ENCODE measurements around the gene KTI12.
"Not testable (repeated sequence)": the region's sequence is repeated elsewhere in the genome, so short reads cannot be mapped to it uniquely, and the experiment has no call there.

The KTI12 gene

DNA sequence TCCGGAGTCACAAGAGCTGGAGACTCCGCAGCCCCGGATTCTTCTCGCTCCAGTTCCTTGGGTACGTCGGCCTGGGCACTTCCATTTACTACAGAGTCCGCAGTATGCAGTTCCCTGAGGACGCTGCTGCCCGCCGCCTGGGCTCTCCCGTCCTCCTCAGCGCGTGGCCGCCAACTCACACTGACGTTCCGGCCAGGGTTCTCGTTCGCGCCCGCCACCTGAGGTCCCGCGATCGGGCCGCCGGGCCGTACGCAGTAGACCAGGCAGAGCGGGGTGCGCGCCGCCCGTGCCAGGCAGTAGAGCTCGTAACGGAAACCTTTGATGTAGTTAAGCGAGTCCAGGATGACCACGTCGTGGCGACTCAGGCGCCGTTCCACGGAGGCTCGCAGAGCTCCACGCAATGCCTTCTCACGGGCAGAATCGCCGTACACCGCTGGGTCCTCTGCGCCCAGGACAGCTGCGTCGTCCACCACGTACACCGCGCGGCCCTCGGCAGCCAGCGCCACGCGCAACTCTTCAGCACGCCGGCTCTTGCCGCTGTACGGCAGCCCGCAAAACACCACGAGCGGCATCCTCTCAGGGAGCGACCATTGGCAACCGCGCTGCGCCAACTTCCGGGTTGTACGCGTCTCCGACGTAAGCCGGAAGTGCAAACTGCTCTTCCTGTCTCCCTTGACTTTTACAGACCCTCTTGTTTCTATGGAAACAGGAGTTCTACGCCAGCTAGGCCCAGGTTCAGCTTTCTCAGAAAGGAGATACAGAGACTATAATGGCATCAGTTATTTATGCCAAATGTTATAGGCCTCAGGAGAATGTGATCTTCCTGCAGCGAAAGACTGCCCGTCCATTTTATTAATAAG, at the start of gene KTI12:
Gene KTI12, minus strand, starts transcription at position 621 of the 860 bp plus-strand sequence. Its CDS starts 49 bp downstream, at position 572.
- DNase-seq (ENCODE audit: low spot score), result peak; percentile 90

GRCh38 chr1:52080014-52080415, 46.4 kb upstream of the KTI12 start:
- no peak for DNase-seq (ENCODE audit: low spot score)

- DNase-seq (ENCODE audit: low spot score), result not testable (repeated sequence)
Observed at GRCh38 chr1:52077277-52077676, 43.7 kb upstream of the KTI12 start.

- DNase-seq (ENCODE audit: low spot score), result no peak
Observed at GRCh38 chr1:52072291-52072690, 38.7 kb upstream of the KTI12 start.

- DNase-seq (ENCODE audit: low spot score), result no peak
Observed at GRCh38 chr1:52070704-52071103, 37.1 kb upstream of the KTI12 start.

DNA sequence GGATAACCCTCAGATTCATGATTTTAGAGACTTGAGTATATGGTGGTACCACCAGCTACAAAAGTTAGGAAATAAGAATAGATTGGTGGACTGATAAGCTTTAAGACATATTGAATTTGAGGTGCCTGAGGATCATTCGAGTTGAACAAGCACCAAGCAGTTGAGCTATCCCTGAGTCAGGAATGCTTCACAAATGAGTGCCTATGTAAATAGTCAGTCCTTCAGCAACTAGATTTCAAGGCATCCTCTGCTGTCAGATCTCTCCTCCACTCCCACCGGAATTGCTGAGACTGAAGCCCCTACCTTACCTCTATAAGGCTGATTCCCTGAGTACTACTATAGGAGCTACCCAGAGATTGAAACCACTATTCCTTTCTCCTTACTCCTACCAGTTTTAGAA, 29.6 kb upstream of the KTI12 start:
- DNase-seq (ENCODE audit: low spot score), result no peak

- no peak for DNase-seq (ENCODE audit: low spot score)
Observed at GRCh38 chr1:52060822-52061221, 27.2 kb upstream of the KTI12 start.

- no peak for DNase-seq (ENCODE audit: low spot score)
Observed at GRCh38 chr1:52059888-52060287, 26.3 kb upstream of the KTI12 start.

DNA sequence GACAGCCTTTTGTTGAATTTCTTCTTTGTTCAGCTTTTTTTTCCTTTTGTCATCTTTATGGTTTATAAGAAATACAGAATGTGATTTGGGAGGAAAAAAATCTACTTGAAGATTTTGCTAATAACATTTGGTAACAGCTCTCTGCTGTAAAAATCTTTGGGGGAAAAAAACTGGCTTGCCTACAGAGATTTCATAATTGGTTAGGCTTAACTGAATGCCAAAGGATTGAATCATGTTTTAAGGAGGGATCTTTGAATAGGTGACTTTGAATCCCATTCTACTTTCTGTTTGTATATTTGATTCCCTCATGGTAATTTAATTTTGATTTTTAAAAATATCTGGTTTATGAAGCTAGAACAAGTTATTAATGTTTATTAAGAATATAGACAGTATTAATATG, 25.7 kb upstream of the KTI12 start:
- no peak for DNase-seq (ENCODE audit: low spot score)

- DNase-seq (ENCODE audit: low spot score), result no peak
Observed at GRCh38 chr1:52057876-52058415, 24.3 kb upstream of the KTI12 start.

DNA sequence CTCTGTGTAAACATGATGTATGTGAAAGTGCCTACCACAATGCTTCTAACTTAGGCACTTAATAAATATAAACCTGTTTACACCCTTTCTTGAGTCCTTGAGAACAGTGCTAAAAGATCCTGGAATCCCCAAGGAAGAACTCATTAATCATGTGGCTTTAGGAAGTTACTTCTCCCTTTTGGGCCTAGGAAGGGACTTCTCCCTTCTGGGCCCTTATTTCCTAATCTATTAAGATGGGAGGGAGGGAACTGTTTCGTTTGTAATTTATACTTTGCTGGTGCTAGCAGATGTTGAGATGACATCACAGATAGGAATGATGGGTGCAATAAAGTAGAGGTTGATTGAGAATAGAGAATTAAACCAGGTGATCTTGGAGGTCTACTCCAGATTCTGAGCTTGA, 23.6 kb upstream of the KTI12 start:
- DNase-seq (ENCODE audit: low spot score), result no peak

- no peak for DNase-seq (ENCODE audit: low spot score)
Observed at GRCh38 chr1:52056937-52057231, 23.3 kb upstream of the KTI12 start.

DNA sequence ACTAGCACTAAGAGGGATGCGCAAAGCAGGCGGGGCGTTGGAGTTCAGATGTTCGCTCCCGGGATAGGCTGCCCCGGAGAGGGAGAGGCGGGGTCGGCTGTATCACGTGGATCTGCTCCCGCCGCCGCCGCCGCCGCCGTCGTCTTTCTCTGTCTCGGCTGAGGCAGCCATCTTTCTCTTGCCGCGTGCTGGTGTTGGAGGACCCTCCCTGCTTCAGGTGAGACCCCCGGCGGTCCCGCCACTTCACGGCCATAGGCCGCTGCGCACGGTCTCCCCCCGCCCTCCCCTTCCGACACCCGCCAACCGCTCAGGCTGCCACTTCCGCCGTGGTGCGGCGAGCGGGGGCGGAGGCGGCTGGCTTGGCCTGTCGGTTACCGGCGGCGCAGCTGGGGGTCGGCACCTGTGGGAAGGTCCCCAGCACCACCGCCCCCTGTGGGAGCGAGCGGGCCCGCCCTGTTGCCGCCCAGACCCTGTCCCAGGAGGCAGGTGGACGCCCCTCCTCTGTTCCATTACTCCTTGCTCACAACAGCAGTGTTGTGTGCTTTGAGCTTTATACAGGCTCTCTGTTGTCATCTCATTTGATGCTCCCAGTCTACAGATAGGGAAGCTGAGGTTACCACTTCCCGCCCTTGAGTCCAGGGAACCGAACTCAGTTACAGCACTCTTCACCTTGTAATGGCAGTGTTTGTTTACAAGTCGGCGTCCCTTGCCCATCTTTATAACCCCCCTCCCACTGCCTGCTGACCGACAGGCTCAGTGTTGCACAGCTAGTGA, 22.7 kb upstream of the KTI12 start, which contains the start of gene BTF3L4:
Gene BTF3L4, plus strand, starts transcription at position 133 of the 774 bp plus-strand sequence. CDS start 3,553 bp downstream, outside the sequence.
- peak; percentile 94 for DNase-seq (ENCODE audit: low spot score)

DNA sequence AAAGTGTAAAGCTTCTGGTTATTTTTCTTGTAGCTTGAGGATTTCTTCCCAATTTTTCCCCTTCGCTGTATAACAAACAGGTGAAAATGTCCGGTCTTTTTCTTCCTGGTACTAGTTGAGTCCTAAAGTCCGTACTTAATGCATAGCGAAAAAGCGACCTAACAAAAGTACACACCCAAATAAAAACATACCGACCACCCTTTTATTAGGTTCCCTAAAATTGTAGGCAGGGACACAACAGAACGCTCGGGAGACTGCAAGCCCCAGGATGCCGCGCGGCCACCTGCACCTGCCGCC, 22.2 kb upstream of the KTI12 start:
- DNase-seq (ENCODE audit: low spot score), result no peak

GRCh38 chr1:52055066-52055865, 21.7 kb upstream of the KTI12 start, which contains the start of gene TXNDC12:
TXNDC12 (minus strand) TSS chr1:52055191; CDS start chr1:52055096, 95 bp downstream.
- peak; percentile 88 for DNase-seq (ENCODE audit: low spot score)

GRCh38 chr1:52054496-52055065, 21.0 kb upstream of the KTI12 start:
- DNase-seq (ENCODE audit: low spot score), result no peak

GRCh38 chr1:52053862-52054261, 20.3 kb upstream of the KTI12 start:
- no peak for DNase-seq (ENCODE audit: low spot score)

- not testable (repeated sequence) for DNase-seq (ENCODE audit: low spot score)
Observed at GRCh38 chr1:52049337-52049736, 15.7 kb upstream of the KTI12 start.

DNA sequence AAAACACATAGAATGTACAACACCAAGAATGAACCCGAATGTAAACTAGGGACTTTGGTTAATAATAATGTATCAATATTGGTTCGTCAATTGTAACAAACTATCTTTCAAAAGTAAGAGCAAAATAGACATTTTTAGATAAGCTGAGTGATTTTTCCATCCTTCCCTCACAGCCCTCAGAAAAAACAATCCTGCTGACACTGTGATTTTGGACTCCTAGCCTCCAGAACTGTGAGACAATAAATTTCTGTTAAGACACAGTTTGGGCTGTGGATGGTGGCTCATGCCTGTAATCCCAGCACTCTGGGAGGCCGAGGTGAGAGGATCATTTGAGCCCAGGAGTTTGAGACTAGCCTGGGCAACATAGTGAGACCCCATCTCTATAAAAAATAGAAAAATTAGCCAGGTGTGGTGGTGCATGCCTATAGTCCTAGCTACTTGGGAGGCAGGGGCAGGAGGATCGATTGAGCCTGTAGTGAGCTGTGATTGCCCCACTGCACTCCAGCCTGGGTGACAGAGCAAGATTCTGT, 12.1 kb upstream of the KTI12 start:
- not testable (repeated sequence) for DNase-seq (ENCODE audit: low spot score)

DNA sequence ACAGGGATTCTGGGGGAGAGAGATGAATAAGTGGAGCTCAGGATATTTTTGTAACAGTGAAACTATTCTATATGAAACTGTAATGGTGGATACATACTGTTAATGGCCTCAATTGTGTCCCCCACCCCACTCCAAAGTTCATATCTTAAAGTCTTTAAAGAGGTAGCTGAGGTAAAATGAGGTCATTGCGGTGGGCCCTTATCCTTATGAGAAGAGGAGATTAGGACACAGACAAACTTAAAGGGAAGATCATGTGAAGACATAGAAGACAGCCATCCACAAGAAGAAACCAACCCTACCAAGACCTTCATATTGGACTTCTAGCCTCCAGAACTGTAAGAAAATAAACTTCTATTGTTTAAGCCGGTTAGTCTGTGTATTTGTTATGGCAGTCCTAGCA, 11.6 kb upstream of the KTI12 start:
- no peak for DNase-seq (ENCODE audit: low spot score)

DNA sequence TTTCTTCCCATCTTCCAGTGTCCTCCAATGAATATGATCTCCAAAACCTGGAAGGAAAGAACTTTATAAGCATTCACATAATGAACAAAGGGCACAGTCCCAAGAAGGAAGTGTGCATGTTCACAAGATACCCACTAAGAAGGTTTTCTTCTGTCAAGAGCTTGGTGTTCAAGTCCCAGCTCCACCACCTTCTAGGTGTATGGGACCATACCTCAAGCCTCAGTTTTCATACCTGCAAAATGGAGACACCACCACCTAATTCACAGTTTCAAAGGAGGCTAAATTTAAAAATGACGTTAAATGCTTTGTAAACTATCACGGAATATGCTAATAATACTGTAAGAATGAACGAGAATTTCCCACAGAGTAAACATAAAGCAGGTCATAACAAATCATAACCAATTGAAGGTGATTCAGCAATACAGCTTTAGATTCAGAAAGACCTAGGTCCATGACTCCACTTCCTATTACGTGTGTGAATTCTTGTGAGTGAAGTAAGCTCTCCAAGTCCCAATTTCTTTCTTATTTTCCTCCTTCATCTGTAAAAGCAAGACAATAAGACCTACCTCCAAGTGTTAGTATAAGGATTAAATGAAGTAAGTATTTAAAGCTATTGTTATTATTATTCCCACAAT, 8.1 kb upstream of the KTI12 start:
- DNase-seq (ENCODE audit: low spot score), result no peak

Measured in left forelimb (tissue), 1 donor.